Measurements from ENCODE around the gene ONECUT3.

ONECUT3 gene

GRCh38 chr19:1813192-1814182 is 60.2 kb downstream of the ONECUT3 start:
- no peaks in the 10 kb centered on the region for H3K4me1 ChIP-seq (ENCODE audit: control insufficient read depth, insufficient read depth, low read length)
- H3K27ac ChIP-seq (ENCODE audit: extremely low read depth, low read depth, low read length): no peak overlapping the region
- peaks cover 0 to 36% of the 10 kb centered on the region in 2 experiments; a peak in 1 of 3 replicates for H3K36me3 ChIP-seq (ENCODE audit: control insufficient read depth in 2 of 2, insufficient read depth in 1 of 2, low read length in 2 of 2)
- no peaks in the 10 kb centered on the region for H3K9me3 ChIP-seq (ENCODE audit: control insufficient read depth, insufficient read depth, low read depth, low read length)
- POLR2A ChIA-PET: interaction anchor here (0.6 to 1.9 kb wide), 2 partner anchors 13 to 37 kb away, joined by 4 to 7 read pairs; no protein-coding TSS in a partner anchor
- CTCF ChIA-PET: interaction anchor here (0.6 to 2.7 kb wide), 9 partner anchors 12 to 278 kb away, joined by 3 to 17 read pairs (median 4); no protein-coding TSS in a partner anchor
- H3K4me3 ChIP-seq (ENCODE audit: low read depth, low read length): no peak overlapping the region; the same call in 1 of the 2 replicates
- peak; percentile 42 for TF ChIP-seq ZIC2 (tag by site-specific recombination; IDR thresholded peaks at IDR 0.05)
- 0 out of 2 replicates have a peak, but pooled peaks have one; percentile 13 for TF ChIP-seq PRDM10 (tag by site-specific recombination; IDR thresholded peaks at IDR 0.05)
- TF ChIP-seq ZBTB6 (tag by site-specific recombination; IDR thresholded peaks at IDR 0.05): 0 out of 2 replicates have a peak, but pooled peaks have one; percentile 3
- TF ChIP-seq SCRT1 (tag by site-specific recombination; IDR thresholded peaks at IDR 0.05; ENCODE audit: borderline replicate concordance): peak; percentile 62
- TF ChIP-seq ZNF777 (tag by site-specific recombination; IDR thresholded peaks at IDR 0.05; ENCODE audit: borderline replicate concordance): no peak
- peak; percentile 10; the same call in 1 of the 2 replicates for TF ChIP-seq KLF8 (tag by site-specific recombination; IDR thresholded peaks at IDR 0.05)
- 0 out of 2 replicates have a peak, but pooled peaks have one; percentile 38 for TF ChIP-seq ZNF423 (tag by site-specific recombination; IDR thresholded peaks at IDR 0.05)
- TF ChIP-seq REST (tag by site-specific recombination; IDR thresholded peaks at IDR 0.05): no peak
- TF ChIP-seq SCRT2 (tag by site-specific recombination; IDR thresholded peaks at IDR 0.05): peak; percentile 94
- TF ChIP-seq ZNF623 (tag by site-specific recombination; IDR thresholded peaks at IDR 0.05): peak; percentile 44; the same call in 1 of the 2 replicates

GRCh38 chr19:1814391-1814790 is 61.1 kb downstream of the ONECUT3 start:
- H3K4me1 ChIP-seq (ENCODE audit: control insufficient read depth, insufficient read depth, low read length): no peaks in the 10 kb centered on the region
- no peak overlapping the region for H3K27ac ChIP-seq (ENCODE audit: extremely low read depth, low read depth, low read length)
- no peak for TF ChIP-seq ZSCAN23 (tag by site-specific recombination; IDR thresholded peaks at IDR 0.05)
- no peak for TF ChIP-seq ZNF335 (tag by site-specific recombination; conservative IDR thresholded peaks at IDR 0.05)
- TF ChIP-seq ZNF423 (tag by site-specific recombination; IDR thresholded peaks at IDR 0.05): no peak
- no peak for TF ChIP-seq ZNF48 (tag by site-specific recombination; IDR thresholded peaks at IDR 0.05)
- peak; percentile 78 for TF ChIP-seq ZNF341 (tag by site-specific recombination; IDR thresholded peaks at IDR 0.05; ENCODE audit: low read depth)
- no peak overlapping the region for H3K4me3 ChIP-seq (ENCODE audit: low read depth, low read length)
- H3K36me3 ChIP-seq (ENCODE audit: control insufficient read depth in 2 of 2, insufficient read depth in 1 of 2, low read length in 2 of 2): peaks cover 0 to 44% of the 10 kb centered on the region in 2 experiments; a peak in 1 of 3 replicates
- no peaks in the 10 kb centered on the region for H3K9me3 ChIP-seq (ENCODE audit: control insufficient read depth, insufficient read depth, low read depth, low read length)
- CTCF ChIA-PET: interaction anchor here (0.6 to 2.7 kb wide), 7 partner anchors 11 to 195 kb away, joined by 3 to 17 read pairs (median 5); no protein-coding TSS in a partner anchor
- POLR2A ChIA-PET: interaction anchor here (0.6 to 1.9 kb wide), 2 partner anchors 12 to 38 kb away, joined by 4 to 7 read pairs; no protein-coding TSS in a partner anchor

Measured in HEK293 (cell line).